ENCODE data around the gene FSTL4.
"Not testable (repeated sequence)": the region's sequence is repeated elsewhere in the genome, so short reads cannot be mapped to it uniquely, and the experiment has no call there.

The FSTL4 gene

GRCh38 chr5:133199417-133200178 is 412.7 kb downstream of the FSTL4 start:
- no peak for DNase-seq

GRCh38 chr5:133198511-133198910 is 413.8 kb downstream of the FSTL4 start:
- DNase-seq = no peak

GRCh38 chr5:133196441-133197085 is 415.8 kb downstream of the FSTL4 start:
- no peak for DNase-seq

- no peak for DNase-seq
These were observed 417.1 kb downstream of the FSTL4 start for GRCh38 chr5:133195250-133195649.

- no peak for DNase-seq
These were observed 418.5 kb downstream of the FSTL4 start for GRCh38 chr5:133193794-133194193.

GRCh38 chr5:133192716-133193115 is 419.6 kb downstream of the FSTL4 start:
- no peak for DNase-seq

GRCh38 chr5:133189881-133190280 is 422.5 kb downstream of the FSTL4 start:
- DNase-seq = no peak

GRCh38 chr5:133179405-133179804 is 432.9 kb downstream of the FSTL4 start:
- DNase-seq = no peak

GRCh38 chr5:133170756-133171387 is 441.5 kb downstream of the FSTL4 start:
- not testable (repeated sequence) for DNase-seq

GRCh38 chr5:133164759-133165158 is 447.6 kb downstream of the FSTL4 start:
- DNase-seq = no peak

GRCh38 chr5:133163839-133164238 is 448.5 kb downstream of the FSTL4 start:
- DNase-seq = no peak

- no peak for DNase-seq
These were observed 452.8 kb downstream of the FSTL4 start for GRCh38 chr5:133159543-133159942.

- no peak for DNase-seq
These were observed 456.9 kb downstream of the FSTL4 start for GRCh38 chr5:133155326-133155969.

- no peak for DNase-seq
These were observed 457.9 kb downstream of the FSTL4 start for GRCh38 chr5:133154274-133155075.

GRCh38 chr5:133150909-133151544 is 461.3 kb downstream of the FSTL4 start:
- no peak for DNase-seq

GRCh38 chr5:133149345-133149744 is 463.0 kb downstream of the FSTL4 start:
- no peak for DNase-seq

GRCh38 chr5:133147815-133148567 is 464.4 kb downstream of the FSTL4 start:
- no peak for DNase-seq

- peak in 9 of 56 donors; percentile 3 to 34 (median 6) for DNase-seq
These were observed 464.9 kb downstream of the FSTL4 start for GRCh38 chr5:133147411-133147810.

All from nucleus accumbens (tissue), 56 donors.